ENCODE results near the gene PIK3R3. TPM values are rescaled to one million over a fixed set of nuclear protein-coding genes. Genes with fewer than 3 reads are reported as not detected.

Gene PIK3R3
- total and polyA plus RNA-seq, 8 donors, result 3.4 to 33.8 (median 12.4) TPM

- H3K9me3 ChIP-seq, result no peaks in the 10 kb centered on the region
- DNase-seq, result peak; percentile 48 to 61
- H3K27ac ChIP-seq, result peak within 1 kb of the TSS; percentile 22 to 83 (median 74)
- no peak within 1 kb of the TSS for H3K4me3 ChIP-seq
- TF ChIP-seq CTCF (IDR thresholded peaks at IDR 0.05) (no peak), POLR2A (IDR thresholded peaks at IDR 0.05) (no peak), POLR2AphosphoS5 (IDR thresholded peaks at IDR 0.05) (peak; percentile 21 to 34 (median 27)), EP300 (IDR thresholded peaks at IDR 0.05) (no peak)
- H3K4me1 ChIP-seq, result peaks cover 31 to 54% (median 43%) of the 10 kb centered on the region in 4 donors
- intact Hi-C loops (cut with DNase I; ENCODE audit: low total_unique reads), result loop anchor here (5.0 kb wide), 1 partner anchor 137 kb away; no protein-coding TSS in a partner anchor
- H3K27me3 ChIP-seq, result no peaks in the 10 kb centered on the region
- H3K36me3 ChIP-seq, result no peaks in the 10 kb centered on the region
- WGBS, 5 donors, result 29 to 52% (median 32%) methylated on average over 7 to 11 of the region's 11 CpGs
Observed at GRCh38 chr1:46174448-46175231, 42.2 kb upstream of the PIK3R3 start, which contains the start of gene TSPAN1. TSPAN1 (plus strand) TSS chr1:46175087; CDS start chr1:46181108, 6,021 bp downstream.

GRCh38 chr1:46173361-46173856 is 41.0 kb upstream of the PIK3R3 start:
- DNase-seq, result peak in 1 of 2 donors; percentile 77
- Histone ChIP-seq H3K4me3 (no peak overlapping the region), H3K27ac (peak overlapping the region in 2 of 5 donors; percentile 82 to 83), H3K9me3 (no peaks in the 10 kb centered on the region), H3K27me3 (peaks cover 0 to 5% (median 0%) of the 10 kb centered on the region in 3 donors), H3K36me3 (no peaks in the 10 kb centered on the region), H3K4me1 (peaks cover 31 to 49% (median 39%) of the 10 kb centered on the region in 4 donors)
- intact Hi-C loops (cut with DNase I; ENCODE audit: low total_unique reads), result no loop called here
- WGBS, 5 donors, result 26 to 59% (median 51%) methylated on average over 3 to 4 of the region's 4 CpGs
- TF ChIP-seq POLR2AphosphoS5 (IDR thresholded peaks at IDR 0.05) (no peak), CTCF (IDR thresholded peaks at IDR 0.05) (no peak), EP300 (IDR thresholded peaks at IDR 0.05) (no peak), POLR2A (IDR thresholded peaks at IDR 0.05) (no peak)

GRCh38 chr1:46172321-46172720 is 39.9 kb upstream of the PIK3R3 start:
- no peaks in the 10 kb centered on the region for H3K9me3 ChIP-seq
- no peak overlapping the region for H3K4me3 ChIP-seq
- peaks cover 34 to 55% (median 43%) of the 10 kb centered on the region in 4 donors for H3K4me1 ChIP-seq
- intact Hi-C loops (cut with DNase I; ENCODE audit: low total_unique reads), result no loop called here
- H3K27me3 ChIP-seq, result peaks cover 0 to 10% (median 0%) of the 10 kb centered on the region in 3 donors
- no peaks in the 10 kb centered on the region for H3K36me3 ChIP-seq
- peak overlapping the region; percentile 16 to 83 (median 71) for H3K27ac ChIP-seq
- no peak for TF ChIP-seq POLR2AphosphoS5 (IDR thresholded peaks at IDR 0.05)
- TF ChIP-seq EP300 (IDR thresholded peaks at IDR 0.05), result no peak
- no peak for TF ChIP-seq CTCF (IDR thresholded peaks at IDR 0.05)
- TF ChIP-seq POLR2A (IDR thresholded peaks at IDR 0.05), result no peak
- 52 to 73% (median 66%) methylated on average over 4 of the region's 4 CpGs for WGBS, 5 donors
- DNase-seq, result no peak

GRCh38 chr1:46171871-46172270 is 39.4 kb upstream of the PIK3R3 start:
- intact Hi-C loops (cut with DNase I; ENCODE audit: low total_unique reads), result no loop called here
- Histone ChIP-seq H3K36me3 (no peaks in the 10 kb centered on the region), H3K9me3 (no peaks in the 10 kb centered on the region), H3K4me3 (no peak overlapping the region), H3K27me3 (peaks cover 0 to 14% (median 0%) of the 10 kb centered on the region in 3 donors), H3K4me1 (peaks cover 37 to 59% (median 48%) of the 10 kb centered on the region in 4 donors), H3K27ac (peak overlapping the region; percentile 6 to 83 (median 71))
- DNase-seq, result peak; percentile 86 to 95
- 32 to 39% (median 34%) methylated on average over 4 to 6 of the region's 6 CpGs for WGBS, 5 donors
- TF ChIP-seq POLR2AphosphoS5 (IDR thresholded peaks at IDR 0.05), result peak in 2 of 3 donors; percentile 46 to 74
- no peak for TF ChIP-seq EP300 (IDR thresholded peaks at IDR 0.05)

All from stomach (tissue), 9 donors.